Stimulated activated memory B cell treated with anti-CD40 and anti-IgM and Interleukin-4, amounts not matched to agents 10 μg/mL and 1 μg/mL and 100 μg/mL, for 72 hours (primary cell): ENCODE data around the gene AGRP.
A peak's percentile ranks its signal among the peaks of the same experiment; 100 is the strongest.
"Not testable (repeated sequence)": the region's sequence is repeated elsewhere in the genome, so short reads cannot be mapped to it uniquely, and the experiment has no call there.

Experiments
- ATAC-seq: fragments of 150-1000 bp; cut with Tn5 transposase; 2 replicates; pipeline ENCODE4 v1.10.0; 2021
- H3K27ac Mint-ChIP-seq: one replicate; pipeline ENCODE4 v1.8.0; 2022; ENCODE audit warnings: mild to moderate bottlenecking, mixed read lengths
- H3K27me3 Mint-ChIP-seq: one replicate; pipeline ENCODE4 v1.8.0; 2022; ENCODE audit warnings: mixed read lengths
- H3K36me3 Mint-ChIP-seq: one replicate; pipeline ENCODE4 v1.8.0; 2022; ENCODE audit warnings: mixed read lengths
- H3K4me1 Mint-ChIP-seq: one replicate; pipeline ENCODE4 v1.8.0; 2022; ENCODE audit warnings: mixed read lengths
- H3K4me3 Mint-ChIP-seq: one replicate; pipeline ENCODE4 v1.8.0; 2022; ENCODE audit warnings: mild to moderate bottlenecking, moderate library complexity, mixed read lengths
- H3K9me3 Mint-ChIP-seq: one replicate; pipeline ENCODE4 v1.8.0; 2022; ENCODE audit warnings: mixed read lengths

AGRP gene

DNA sequence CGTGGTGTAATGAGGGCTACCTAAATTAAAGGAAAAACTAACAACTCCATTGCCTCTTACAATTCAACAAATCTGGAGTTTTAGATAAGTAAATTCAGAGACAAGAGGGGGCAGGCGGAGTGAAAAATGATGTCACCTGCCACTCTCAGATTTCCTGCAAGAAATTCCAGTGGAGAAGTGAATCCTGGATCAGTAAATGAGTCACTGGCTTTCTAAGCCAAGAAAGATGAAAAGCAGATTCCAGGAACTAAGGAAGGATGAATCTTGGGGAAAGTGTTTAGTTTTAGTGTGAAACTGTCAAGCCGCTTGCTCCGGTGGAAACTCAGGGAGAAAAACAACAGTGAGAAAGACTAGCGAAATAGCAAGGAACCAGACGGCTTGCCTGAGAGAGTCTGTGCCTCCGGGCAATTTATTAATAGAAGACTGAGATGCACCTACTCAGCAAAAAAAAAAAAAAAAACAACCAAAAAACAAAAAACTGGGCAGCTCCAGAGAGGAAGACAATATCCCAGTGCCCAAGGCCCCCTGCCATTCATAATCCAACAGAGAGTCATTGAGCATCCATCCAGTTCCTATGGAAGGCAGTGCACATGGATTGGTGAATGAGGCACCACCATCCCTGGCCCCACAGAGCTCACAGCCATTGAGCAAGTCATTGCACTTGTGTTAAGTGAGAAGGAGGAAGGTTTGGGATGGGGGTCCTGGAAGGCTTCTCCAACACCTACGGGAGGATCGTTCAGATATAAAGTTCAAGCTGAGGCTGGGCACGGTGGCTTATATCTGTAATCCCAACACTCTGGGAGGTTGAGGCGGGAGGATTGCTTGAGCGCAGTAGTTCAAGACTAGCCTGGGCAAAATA is 33.2 kb upstream of the AGRP start:
- peaks cover 75% of the 10 kb centered on the region for H3K4me1 Mint-ChIP-seq
- H3K4me3 Mint-ChIP-seq: peak overlapping the region; percentile 52
- no peaks in the 10 kb centered on the region for H3K9me3 Mint-ChIP-seq
- ATAC-seq: no peak
- peak overlapping the region; percentile 97 for H3K27ac Mint-ChIP-seq
- H3K36me3 Mint-ChIP-seq: peaks cover 23% of the 10 kb centered on the region
- H3K27me3 Mint-ChIP-seq: no peaks in the 10 kb centered on the region

- H3K4me1 Mint-ChIP-seq: peaks cover 53% of the 10 kb centered on the region
- peak overlapping the region; percentile 97 for H3K27ac Mint-ChIP-seq
- no peak overlapping the region for H3K4me3 Mint-ChIP-seq
- H3K36me3 Mint-ChIP-seq: peaks cover 10% of the 10 kb centered on the region
- ATAC-seq: peak; percentile 84
- no peaks in the 10 kb centered on the region for H3K27me3 Mint-ChIP-seq
- no peaks in the 10 kb centered on the region for H3K9me3 Mint-ChIP-seq
These were observed 31.1 kb upstream of the AGRP start for GRCh38 chr16:67514382-67514828.

- ATAC-seq, H3K9me3 Mint-ChIP-seq, H3K36me3 Mint-ChIP-seq, H3K27me3 Mint-ChIP-seq, H3K4me3 Mint-ChIP-seq: not testable (repeated sequence)
- Mint-ChIP-seq H3K27ac (peak overlapping the region; percentile 97), H3K4me1 (peaks cover 48% of the 10 kb centered on the region)
These were observed 30.5 kb upstream of the AGRP start for GRCh38 chr16:67513892-67514291.

DNA sequence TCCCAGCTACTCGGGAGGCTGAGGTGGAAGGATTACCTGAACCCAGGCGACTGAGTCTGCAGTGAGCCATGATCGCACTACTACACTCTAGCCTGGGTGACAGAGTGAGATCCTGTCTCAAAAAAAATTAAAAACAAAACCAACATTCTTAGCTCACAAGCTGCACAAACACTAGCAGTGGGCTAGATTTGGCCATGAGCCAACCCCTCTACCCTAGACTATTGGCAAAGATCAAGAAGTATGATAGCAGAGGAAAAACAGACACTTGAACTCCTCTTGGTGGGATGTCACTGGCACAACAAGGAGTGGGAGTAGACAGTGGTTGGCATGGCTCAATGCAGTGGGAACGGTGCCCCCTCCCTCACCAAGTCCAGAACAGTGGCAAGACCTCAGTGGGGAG is 25.7 kb upstream of the AGRP start:
- peak overlapping the region; percentile 42 for H3K27ac Mint-ChIP-seq

GRCh38 chr16:67506468-67506867 is 23.1 kb upstream of the AGRP start:
- H3K4me3 Mint-ChIP-seq: no peak overlapping the region
- no peak for ATAC-seq

More for the DNA sequence above, 25.7 kb upstream of the AGRP start:
- Mint-ChIP-seq H3K4me3 (no peak overlapping the region), H3K27me3 (no peaks in the 10 kb centered on the region), H3K4me1 (peaks cover 38% of the 10 kb centered on the region), H3K9me3 (no peaks in the 10 kb centered on the region), H3K36me3 (no peaks in the 10 kb centered on the region)
- no peak for ATAC-seq

GRCh38 chr16:67504031-67505021 is 21.0 kb upstream of the AGRP start:
- Mint-ChIP-seq H3K36me3 (peaks cover 4% of the 10 kb centered on the region), H3K4me1 (peaks cover 43% of the 10 kb centered on the region), H3K27ac (peak overlapping the region; percentile 79), H3K27me3 (no peaks in the 10 kb centered on the region), H3K9me3 (peaks cover 2% of the 10 kb centered on the region), H3K4me3 (no peak overlapping the region)
- ATAC-seq: peak; percentile 89

More at GRCh38 chr16:67506468-67506867, 23.1 kb upstream of the AGRP start:
- Mint-ChIP-seq H3K4me1 (peaks cover 40% of the 10 kb centered on the region), H3K36me3 (no peaks in the 10 kb centered on the region), H3K27me3 (no peaks in the 10 kb centered on the region), H3K9me3 (peaks cover 2% of the 10 kb centered on the region), H3K27ac (peak overlapping the region; percentile 81)

GRCh38 chr16:67499106-67499505 is 15.8 kb upstream of the AGRP start:
- H3K27me3 Mint-ChIP-seq: no peaks in the 10 kb centered on the region
- peaks cover 2% of the 10 kb centered on the region for H3K9me3 Mint-ChIP-seq
- H3K27ac Mint-ChIP-seq: peak overlapping the region; percentile 53
- H3K4me3 Mint-ChIP-seq: no peak overlapping the region
- no peak for ATAC-seq
- H3K36me3 Mint-ChIP-seq: peaks cover 11% of the 10 kb centered on the region
- H3K4me1 Mint-ChIP-seq: peaks cover 34% of the 10 kb centered on the region

DNA sequence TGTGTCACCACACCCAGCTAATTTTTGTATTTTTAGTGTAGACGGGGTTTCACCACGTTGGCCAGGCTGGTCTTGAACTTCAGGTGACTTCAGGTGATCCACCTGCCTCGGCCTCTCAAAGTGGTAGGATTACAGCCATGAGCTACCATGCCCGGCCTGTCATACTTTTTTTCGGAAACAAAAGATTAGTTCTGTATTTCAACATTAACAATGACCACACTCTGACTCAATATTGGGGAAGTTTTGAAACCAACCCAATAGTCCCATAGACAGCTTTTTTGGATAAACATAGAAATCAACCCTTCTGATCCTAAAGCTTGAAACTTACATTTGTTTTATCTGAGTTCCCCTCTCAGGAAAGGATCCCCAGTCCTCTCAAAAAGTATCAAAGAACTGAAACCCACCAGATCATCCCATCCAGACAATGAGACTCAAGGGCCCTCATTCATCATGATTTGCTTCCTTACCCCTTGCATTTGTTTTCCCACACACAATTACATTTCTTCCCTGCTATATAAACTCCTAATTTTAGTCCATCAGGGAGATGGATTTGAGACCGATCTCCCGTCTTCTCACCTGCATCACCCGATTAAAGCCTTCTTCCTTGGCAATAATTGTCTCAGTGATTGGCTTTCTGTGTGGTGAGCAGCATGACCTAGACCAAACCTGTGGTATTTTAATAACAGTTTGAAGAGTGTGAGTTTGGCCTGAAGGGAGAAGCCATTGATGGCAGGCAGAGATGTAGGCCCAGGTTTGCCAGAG is 7.2 kb upstream of the AGRP start:
- Mint-ChIP-seq H3K27me3 (no peaks in the 10 kb centered on the region), H3K36me3 (peaks cover 4% of the 10 kb centered on the region), H3K4me1 (peaks cover 63% of the 10 kb centered on the region), H3K9me3 (no peaks in the 10 kb centered on the region), H3K4me3 (no peak overlapping the region), H3K27ac (peak overlapping the region; percentile 85)
- ATAC-seq: no peak

GRCh38 chr16:67489401-67490083 is 6.2 kb upstream of the AGRP start:
- ATAC-seq: peak; percentile 31
- Mint-ChIP-seq H3K4me3 (peak overlapping the region; percentile 23), H3K36me3 (peaks cover 11% of the 10 kb centered on the region), H3K4me1 (peaks cover 65% of the 10 kb centered on the region), H3K27me3 (no peaks in the 10 kb centered on the region), H3K27ac (peak overlapping the region; percentile 85), H3K9me3 (no peaks in the 10 kb centered on the region)

- not testable (repeated sequence) for H3K27me3 Mint-ChIP-seq, H3K9me3 Mint-ChIP-seq, H3K4me3 Mint-ChIP-seq, ATAC-seq
- Mint-ChIP-seq H3K27ac (peak overlapping the region; percentile 85), H3K36me3 (peaks cover 18% of the 10 kb centered on the region), H3K4me1 (peaks cover 79% of the 10 kb centered on the region)
These were observed 4.2 kb upstream of the AGRP start for GRCh38 chr16:67487561-67487960.

GRCh38 chr16:67486805-67487204 is 3.5 kb upstream of the AGRP start:
- Mint-ChIP-seq H3K9me3 (no peaks in the 10 kb centered on the region), H3K4me3 (no peak overlapping the region), H3K27me3 (no peaks in the 10 kb centered on the region), H3K36me3 (peaks cover 18% of the 10 kb centered on the region), H3K27ac (peak overlapping the region; percentile 85), H3K4me1 (peaks cover 81% of the 10 kb centered on the region)
- no peak for ATAC-seq

- peaks cover 18% of the 10 kb centered on the region for H3K36me3 Mint-ChIP-seq
- H3K9me3 Mint-ChIP-seq: no peaks in the 10 kb centered on the region
- H3K4me3 Mint-ChIP-seq: no peak overlapping the region
- no peak for ATAC-seq
- H3K27ac Mint-ChIP-seq: peak overlapping the region; percentile 33
- H3K4me1 Mint-ChIP-seq: peaks cover 61% of the 10 kb centered on the region
- no peaks in the 10 kb centered on the region for H3K27me3 Mint-ChIP-seq
These were observed 581 bp upstream of the AGRP start for GRCh38 chr16:67483731-67484525.

GRCh38 chr16:67482233-67482924 is 968 bp downstream of the AGRP start:
- Mint-ChIP-seq H3K27ac (peak overlapping the region; percentile 96), H3K36me3 (peaks cover 26% of the 10 kb centered on the region), H3K4me1 (peaks cover 64% of the 10 kb centered on the region), H3K4me3 (peak overlapping the region; percentile 94), H3K9me3 (no peaks in the 10 kb centered on the region), H3K27me3 (no peaks in the 10 kb centered on the region)
- ATAC-seq: no peak
